Erythroblast (primary cell): ENCODE results near the gene DYRK2.

Source experiments
- GATA1 ChIP-seq: IDR thresholded peaks from 2 replicates; pipeline ENCODE4 v1.6.1; 2011; ENCODE audit warnings: low read depth, mild to moderate bottlenecking, control low read depth, low read length, moderate library complexity
- POLR2A ChIP-seq: IDR thresholded peaks from 2 replicates; pipeline ENCODE4 v1.6.1; 2011; ENCODE audit warnings: mild to moderate bottlenecking, low read length

DNA sequence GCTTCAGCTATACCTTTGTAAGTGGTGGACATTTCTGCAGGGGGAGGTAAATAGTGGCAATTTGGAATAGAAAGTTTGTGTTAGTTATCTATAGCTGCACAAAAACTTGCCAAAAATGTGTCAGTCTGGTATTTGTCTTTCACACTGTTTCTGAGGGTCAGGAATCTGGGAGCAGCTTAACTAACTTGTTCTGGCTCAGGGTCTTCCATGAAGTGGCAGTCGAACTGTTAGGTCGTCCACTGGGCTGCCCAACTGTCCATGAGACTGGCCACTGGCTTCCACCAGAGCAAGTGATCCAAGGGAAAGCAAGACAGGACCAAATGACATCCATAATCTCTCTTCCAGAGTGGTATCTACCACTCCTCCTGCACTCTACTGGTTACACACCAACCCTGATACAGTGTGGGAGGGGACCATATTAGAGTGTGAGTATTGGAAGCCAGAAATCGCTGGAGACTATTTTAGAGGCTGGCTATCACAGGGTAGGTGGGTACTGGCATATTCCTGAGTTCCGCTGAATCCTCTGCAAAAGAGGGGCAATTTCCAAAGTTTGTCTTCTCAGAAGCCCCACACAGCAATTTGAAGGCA lies 60.9 kb downstream of the DYRK2 start:
- no peak for TF ChIP-seq POLR2A
- TF ChIP-seq GATA1 = no peak
